ENCODE measurements around the gene RNASEH2A.

The RNASEH2A gene

GRCh38 chr19:12806242-12807081 is at the start of gene RNASEH2A:
TSS of gene RNASEH2A (plus strand) at chr19:12806584. CDS start at chr19:12806674, 90 bp downstream.
- H4K20me1 ChIP-seq (ENCODE audit: low read depth, low read length) = no peaks in the 10 kb centered on the region
- H3K36me3 ChIP-seq (ENCODE audit: low read length) = peaks cover 5% of the 10 kb centered on the region; the same call in 1 of the 2 replicates
- no peaks in the 10 kb centered on the region for H3K27me3 ChIP-seq (ENCODE audit: low read length)
- peak within 1 kb of the TSS; percentile 60 for H3K27ac ChIP-seq (ENCODE audit: low read depth, low read length)
- peak within 1 kb of the TSS; percentile 63 for H3K4me2 ChIP-seq (ENCODE audit: low read depth, low read length, poor library complexity, severe bottlenecking)
- peak within 1 kb of the TSS; percentile 68 for H2AFZ ChIP-seq (ENCODE audit: low read depth, low read length, severe bottlenecking)
- TF ChIP-seq CTCF (IDR thresholded peaks at IDR 0.05; ENCODE audit: insufficient read depth, low read length, poor library complexity, severe bottlenecking) (no peak), EZH2phosphoT487 (conservative IDR thresholded peaks at IDR 0.05; ENCODE audit: low read length) (no peak)
- 0 out of 2 replicates have a peak, but pooled peaks cover 3% of the 10 kb centered on the region for H3F3A ChIP-seq (ENCODE audit: insufficient read depth)
- H3K9me2 ChIP-seq (replicated peaks; ENCODE audit: insufficient read depth, low read length) = no peaks in the 10 kb centered on the region
- peak within 1 kb of the TSS; percentile 90 for H3K9ac ChIP-seq (ENCODE audit: low read length)
- H3K79me2 ChIP-seq (ENCODE audit: insufficient read depth, low read length) = peaks cover 10% of the 10 kb centered on the region
- H3K9me3 ChIP-seq (ENCODE audit: insufficient read depth, low read length) = no peaks in the 10 kb centered on the region
- peak within 1 kb of the TSS; percentile 78 for H3K4me3 ChIP-seq (ENCODE audit: insufficient read depth, low read length, poor library complexity, severe bottlenecking)

GRCh38 chr19:12757544-12758274 is 48.7 kb upstream of the RNASEH2A start:
- no peaks in the 10 kb centered on the region for H4K20me1 ChIP-seq (ENCODE audit: low read depth, low read length)
- no peaks in the 10 kb centered on the region for H3F3A ChIP-seq (ENCODE audit: insufficient read depth)
- H3K9me2 ChIP-seq (replicated peaks; ENCODE audit: insufficient read depth, low read length) = no peaks in the 10 kb centered on the region
- peak overlapping the region; percentile 29 for H3K4me2 ChIP-seq (ENCODE audit: low read depth, low read length, poor library complexity, severe bottlenecking)
- no peaks in the 10 kb centered on the region for H3K27me3 ChIP-seq (ENCODE audit: low read length)
- H3K9ac ChIP-seq (ENCODE audit: low read length) = no peak overlapping the region
- no peak overlapping the region for H3K4me3 ChIP-seq (ENCODE audit: insufficient read depth, low read length, poor library complexity, severe bottlenecking)
- no peaks in the 10 kb centered on the region for H3K79me2 ChIP-seq (ENCODE audit: insufficient read depth, low read length)
- no peaks in the 10 kb centered on the region for H3K9me3 ChIP-seq (ENCODE audit: insufficient read depth, low read length)
- H2AFZ ChIP-seq (ENCODE audit: low read depth, low read length, severe bottlenecking) = no peak overlapping the region
- no peak overlapping the region for H3K27ac ChIP-seq (ENCODE audit: low read depth, low read length)
- TF ChIP-seq CTCF (IDR thresholded peaks at IDR 0.05; ENCODE audit: insufficient read depth, low read length, poor library complexity, severe bottlenecking) (peak; percentile 87), EZH2phosphoT487 (conservative IDR thresholded peaks at IDR 0.05; ENCODE audit: low read length) (no peak)
- no peaks in the 10 kb centered on the region for H3K36me3 ChIP-seq (ENCODE audit: low read length)

GRCh38 chr19:12759686-12760085 is 46.7 kb upstream of the RNASEH2A start:
- Histone ChIP-seq H3F3A (ENCODE audit: insufficient read depth) (no peaks in the 10 kb centered on the region), H3K79me2 (ENCODE audit: insufficient read depth, low read length) (no peaks in the 10 kb centered on the region), H3K4me2 (ENCODE audit: low read depth, low read length, poor library complexity, severe bottlenecking) (no peak overlapping the region), H3K9me3 (ENCODE audit: insufficient read depth, low read length) (no peaks in the 10 kb centered on the region), H3K9me2 (replicated peaks; ENCODE audit: insufficient read depth, low read length) (no peaks in the 10 kb centered on the region), H3K9ac (ENCODE audit: low read length) (no peak overlapping the region), H3K27ac (ENCODE audit: low read depth, low read length) (no peak overlapping the region), H2AFZ (ENCODE audit: low read depth, low read length, severe bottlenecking) (no peak overlapping the region), H3K27me3 (ENCODE audit: low read length) (no peaks in the 10 kb centered on the region), H4K20me1 (ENCODE audit: low read depth, low read length) (no peaks in the 10 kb centered on the region), H3K36me3 (ENCODE audit: low read length) (no peaks in the 10 kb centered on the region), H3K4me3 (ENCODE audit: insufficient read depth, low read length, poor library complexity, severe bottlenecking) (no peak overlapping the region)
- no peak for TF ChIP-seq EZH2phosphoT487 (conservative IDR thresholded peaks at IDR 0.05; ENCODE audit: low read length)
- no peak for TF ChIP-seq CTCF (IDR thresholded peaks at IDR 0.05; ENCODE audit: insufficient read depth, low read length, poor library complexity, severe bottlenecking)
